ENCODE measurements around the gene ADH4. TPM values are rescaled to one million over a fixed set of nuclear protein-coding genes. Genes with fewer than 3 reads are reported as not detected.

ADH4 gene
- total RNA-seq, 1 experiment from 2014 or later: 0.10 TPM

- no peaks in the 10 kb centered on the region; the same call in none of the 2 replicates for H3K36me3 ChIP-seq (ENCODE audit: control insufficient read depth, insufficient read depth, low read length)
- no peaks in the 10 kb centered on the region for H3K27me3 ChIP-seq (ENCODE audit: control insufficient read depth, insufficient read depth, low read length)
- peak; percentile 58 for ATAC-seq
- DNase-seq (ENCODE audit: low read depth, low spot score): no peak
- H3K4me3 ChIP-seq (ENCODE audit: low read depth in 2 of 2, low read length in 2 of 2): peak overlapping the region; percentile 55 to 98
- no peaks in the 10 kb centered on the region for H3K9me3 ChIP-seq (ENCODE audit: control insufficient read depth, insufficient read depth, low read depth, low read length)
- intact Hi-C loops (cut with micrococcal nuclease; ENCODE audit: unreplicated experiment): no loop called here
- ChIA-PET CTCF (interaction anchor here (1.5 kb wide), 1 partner anchor 32 kb away, joined by 3 read pairs; no protein-coding TSS in a partner anchor), POLR2A (interaction anchor here (0.6 kb wide), 1 partner anchor 287 kb away, joined by 3 read pairs; no protein-coding TSS in a partner anchor)
- peaks cover 15% of the 10 kb centered on the region for H3K4me1 ChIP-seq (ENCODE audit: control insufficient read depth, insufficient read depth, low read length)
- BruUV-seq (replicated peaks): TSS peak; percentile 89
- in situ Hi-C loops (cut with HindIII; ENCODE audit: low pct_unique_long_range_greater_than_20kb, low sequenced_read_pairs): no loop called here
- peak overlapping the region; percentile 90 for H3K27ac ChIP-seq (ENCODE audit: low read length)
- TF ChIP-seq TCF7L2 (IDR thresholded peaks at IDR 0.05; ENCODE audit: low read depth, low read length) (no peak), POLR2AphosphoS5 (IDR thresholded peaks at IDR 0.05; ENCODE audit: low read depth, low read length) (no peak), SIN3A (IDR thresholded peaks at IDR 0.05; ENCODE audit: borderline replicate concordance, insufficient read depth, low read depth, low read length) (no peak), REST (IDR thresholded peaks at IDR 0.05; ENCODE audit: insufficient read depth in 1 of 2, low read depth in 2 of 2, low read length in 1 of 2) (no peak), CTCF (IDR thresholded peaks at IDR 0.05) (no peak)
Observed at GRCh38 chr4:99088023-99088449, 56.1 kb downstream of the ADH4 start.

- BruUV-seq (replicated peaks): no TSS peak
- TF ChIP-seq CTCF (IDR thresholded peaks at IDR 0.05) (no peak), POLR2AphosphoS5 (IDR thresholded peaks at IDR 0.05; ENCODE audit: low read depth, low read length) (no peak), TCF7L2 (IDR thresholded peaks at IDR 0.05; ENCODE audit: low read depth, low read length) (no peak), SIN3A (IDR thresholded peaks at IDR 0.05; ENCODE audit: borderline replicate concordance, insufficient read depth, low read depth, low read length) (no peak), REST (IDR thresholded peaks at IDR 0.05; ENCODE audit: insufficient read depth in 1 of 2, low read depth in 2 of 2, low read length in 1 of 2) (no peak)
- Histone ChIP-seq H3K27ac (ENCODE audit: low read length) (no peak overlapping the region), H3K4me1 (ENCODE audit: control insufficient read depth, insufficient read depth, low read length) (peaks cover 4% of the 10 kb centered on the region; the same call in 1 of the 2 replicates), H3K4me3 (ENCODE audit: low read depth in 2 of 2, low read length in 2 of 2) (no peak overlapping the region), H3K27me3 (ENCODE audit: control insufficient read depth, insufficient read depth, low read length) (no peaks in the 10 kb centered on the region), H3K36me3 (ENCODE audit: control insufficient read depth, insufficient read depth, low read length) (peaks cover 5% of the 10 kb centered on the region), H3K9me3 (ENCODE audit: control insufficient read depth, insufficient read depth, low read depth, low read length) (no peaks in the 10 kb centered on the region)
- intact Hi-C loops (cut with micrococcal nuclease; ENCODE audit: unreplicated experiment) (no loop called here), in situ Hi-C loops (cut with HindIII; ENCODE audit: low pct_unique_long_range_greater_than_20kb, low sequenced_read_pairs) (no loop called here)
- DNase-seq (ENCODE audit: low read depth, low spot score): no peak
- ATAC-seq: no peak
- ChIA-PET CTCF (no interaction called here), POLR2A (no interaction called here)
Observed at GRCh38 chr4:99084595-99084994, 59.5 kb downstream of the ADH4 start.
